ENCODE results near the gene RTF2. TPM values are rescaled to one million over a fixed set of nuclear protein-coding genes. Genes with fewer than 3 reads are reported as not detected.

RTF2 gene
- total and polyA plus RNA-seq, 2 of the 13 experiments (the other 11 are each of a cell fraction or from before 2014, with no cell fraction given) = 81.8 to 142 TPM

- H4K20me1 ChIP-seq (ENCODE audit: insufficient read depth, low read length) = no peaks in the 10 kb centered on the region
- in situ Hi-C loops (cut with HindIII; ENCODE audit: extremely low pct_ligation_motif_present, low pct_unique_long_range_greater_than_20kb) = no loop called here
- peak overlapping the region; percentile 20 for H2AFZ ChIP-seq (ENCODE audit: low read length)
- H3K27ac ChIP-seq (ENCODE audit: extremely low read length, insufficient read depth, low read length) = no peak overlapping the region
- no peaks in the 10 kb centered on the region for H3K36me3 ChIP-seq (replicated peaks in 1 of 2; ENCODE audit: control insufficient read depth in 1 of 2, insufficient read depth in 2 of 2, low read length in 2 of 2)
- no peaks in the 10 kb centered on the region for H3K79me2 ChIP-seq (ENCODE audit: insufficient read depth, low read length)
- H3K9me3 ChIP-seq (ENCODE audit: low read length) = no peaks in the 10 kb centered on the region
- H3K27me3 ChIP-seq (ENCODE audit: control insufficient read depth in 1 of 2, insufficient read depth in 2 of 2, low read length in 2 of 2) = no peaks in the 10 kb centered on the region
- POLR2A ChIA-PET = interaction anchor here (1.2 to 3.0 kb wide), 4 partner anchors 10 to 30 kb away, joined by 3 to 7 read pairs (median 4); partner anchors contain the start of genes AURKA, CASS4 and CSTF1
- DNase-seq (ENCODE audit: low spot score) (peak; percentile 81), ATAC-seq (peak; percentile 74), FAIRE-seq (peak; percentile 86)
- H3K4me2 ChIP-seq (ENCODE audit: low read depth, low read length) = peak overlapping the region; percentile 63
- no TSS peak for BruUV-seq (replicated peaks)
- CTCF ChIA-PET (ENCODE audit: low intra/inter-chr PET ratio, low total read pairs) = interaction anchor here (1.4 kb wide), 1 partner anchor 22 kb away, joined by 5 read pairs; no protein-coding TSS in a partner anchor
- H3K9ac ChIP-seq (ENCODE audit: insufficient read depth, low read depth, low read length) = 0 out of 2 replicates have a peak overlapping the region, but pooled peaks have one; percentile 24
- H3K4me3 ChIP-seq (replicated peaks in 1 of 3; ENCODE audit: insufficient read depth in 1 of 3, low read depth in 2 of 3, low read length in 3 of 3) = peak overlapping the region; percentile 3 to 8 (median 6); a peak in 2 of 6 replicates
- 30% methylated on average over 9 of the region's 9 CpGs for WGBS (ENCODE audit: low lambda C conversion rate)
- intact Hi-C loops (cut with micrococcal nuclease; ENCODE audit: unreplicated experiment) = loop anchor here (1.0 kb wide), 1 partner anchor 22 kb away; no protein-coding TSS in a partner anchor
- H3K4me1 ChIP-seq (ENCODE audit: insufficient read depth, low read length) = peaks cover 66% of the 10 kb centered on the region
- TF ChIP-seq IRF2 (CRISPR knock-in tag; IDR thresholded peaks at IDR 0.05) (0 out of 2 replicates have a peak, but pooled peaks have one; percentile 22), ZC3H13 (CRISPR knock-in tag; IDR thresholded peaks at IDR 0.05) (no peak), MAFK (conservative IDR thresholded peaks at IDR 0.05 in 1 of 2, IDR thresholded peaks at IDR 0.05 in 1 of 2; ENCODE audit: low read length in 2 of 2) (no peak), MED1 (CRISPR knock-in tag; IDR thresholded peaks at IDR 0.05) (no peak), MBD4 (IDR thresholded peaks at IDR 0.05; ENCODE audit: borderline replicate concordance, low read length) (no peak), ZNF256 (CRISPR knock-in tag; conservative IDR thresholded peaks at IDR 0.05) (no peak), ETV5 (CRISPR knock-in tag; IDR thresholded peaks at IDR 0.05; ENCODE audit: borderline replicate concordance) (peak; percentile 65; the same call in 1 of the 2 replicates), ZFP62 (CRISPR knock-in tag; IDR thresholded peaks at IDR 0.05) (no peak), ZBED4 (CRISPR knock-in tag; IDR thresholded peaks at IDR 0.05; ENCODE audit: borderline replicate concordance) (no peak), ZBTB7A (CRISPR knock-in tag; IDR thresholded peaks at IDR 0.05) (no peak), RORA (CRISPR knock-in tag; IDR thresholded peaks at IDR 0.05) (no peak), ZNF746 (CRISPR knock-in tag; IDR thresholded peaks at IDR 0.05) (no peak), MAF1 (CRISPR knock-in tag; IDR thresholded peaks at IDR 0.05; ENCODE audit: borderline replicate concordance) (no peak), CHD2 (IDR thresholded peaks at IDR 0.05; ENCODE audit: low read depth, low read length) (no peak), XRCC5 (optimal IDR thresholded peaks at IDR 0.05; ENCODE audit: low read length) (no peak), TFDP1 (CRISPR knock-in tag; IDR thresholded peaks at IDR 0.05; ENCODE audit: borderline replicate concordance) (no peak), XBP1 (CRISPR knock-in tag; IDR thresholded peaks at IDR 0.05) (no peak), SAP130 (CRISPR knock-in tag; IDR thresholded peaks at IDR 0.05; ENCODE audit: low read depth) (peak; percentile 30; the same call in 1 of the 2 replicates), ZSCAN9 (CRISPR knock-in tag; IDR thresholded peaks at IDR 0.05; ENCODE audit: borderline replicate concordance) (no peak), MXI1 (IDR thresholded peaks at IDR 0.05; ENCODE audit: borderline replicate concordance, low read depth, low read length) (no peak; the same call in 2 of the 3 replicates)
Observed at GRCh38 chr20:56422076-56422823, 46.2 kb upstream of the RTF2 start.
